NT2/D1 (cell line): ENCODE measurements around the gene LENG9.
"Not testable (repeated sequence)": the region's sequence is repeated elsewhere in the genome, so short reads cannot be mapped to it uniquely, and the experiment has no call there.

Experiments
- YY1 ChIP-seq: IDR thresholded peaks from 2 replicates; pipeline ENCODE4 v1.6.1; 2011; ENCODE audit not compliant: insufficient read length, insufficient read depth
- ZNF274 ChIP-seq: IDR thresholded peaks from 2 replicates; pipeline ENCODE4 v1.6.1; 2011; ENCODE audit warnings: mild to moderate bottlenecking, low read depth, low read length

DNA sequence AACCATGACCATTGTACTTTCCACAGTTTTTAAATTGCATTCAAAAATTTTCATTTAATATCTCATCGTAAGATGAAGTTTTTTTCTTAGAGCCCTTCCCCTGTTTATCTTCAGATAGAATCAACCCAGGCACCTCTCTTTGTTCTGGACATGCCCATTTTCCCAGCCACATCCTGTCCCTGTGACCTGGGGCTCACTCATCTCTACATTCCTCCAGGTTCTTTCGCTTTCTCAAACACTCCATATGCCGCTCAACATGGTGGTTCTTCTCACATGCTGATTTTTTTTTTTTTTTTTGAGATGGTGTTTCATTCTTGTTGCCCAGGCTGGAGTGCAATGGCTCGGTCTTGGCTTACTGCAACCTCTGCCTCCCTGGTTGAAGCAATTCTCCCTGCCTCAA, 42.0 kb upstream of the LENG9 start:
- not testable (repeated sequence) for TF ChIP-seq ZNF274, YY1
